K562 (cell line): ENCODE measurements around the gene TLE7. TPM values are rescaled to one million over a fixed set of nuclear protein-coding genes. Genes with fewer than 3 reads are reported as not detected.

Experiments
- ATAC-seq: fragments of 200-7000 bp; cut with Tn5 transposase; 3 replicates; pipeline ENCODE4 v1.9.1; 2020; ENCODE audit warnings: moderate library complexity
- BruUV-seq: library from RNA; stranded (reverse); fragments of 400-500 nt; replicated peaks from 2 replicates; lab custom pipeline; 2021; lab: Mats Ljungman, UMichigan
- CTCF ChIA-PET: fragments of 300-600 bp; formaldehyde crosslinking; extraction: SDS; loops from one replicate; lab custom pipeline; 2021; ENCODE audit warnings: low intra/inter-chr PET ratio; lab: Yijun Ruan, JAX
- POLR2A ChIA-PET: fragments of 300-600, 350-650 bp; sonication (Branson Sonifier 250); formaldehyde crosslinking; extraction: SDS; loops from one replicate; lab custom pipeline; 2021; ENCODE audit warnings: antibody characterized with exemption, inconsistent platforms; lab: Yijun Ruan, JAX
- DNase-seq, 4 experiments: peaks; one replicate each; pipeline versions ENCODE4 v3.0.0 to v3.0.0-alpha.2; 2011 to 2018; ENCODE audit warnings: low spot score in 3 of 4, mixed read lengths in 3 of 4; ENCODE audit errors: extremely low read depth in 1 of 4
- FAIRE-seq: peaks from 2 replicates; lab custom pipeline; 2011; peaks lifted over from hg19 to GRCh38; lab: Jason Lieb, UNC
- H2AFZ ChIP-seq: 2 replicates; pipeline ENCODE4 v1.6.0; 2011; ENCODE audit warnings: low read depth, low read length, control low read depth, inconsistent platforms
- H3K27ac ChIP-seq: fragments of 200-600 bp; 3 replicates; pipeline ENCODE4 v1.8.0; 2011; ENCODE audit warnings: low read depth, mild to moderate bottlenecking, control low read depth, inconsistent platforms, low read length, moderate library complexity, mixed read lengths; ENCODE audit errors: extremely low read depth
- H3K27me3 ChIP-seq, 2 experiments: fragments of 300-600 bp in 1 of 2; 2 replicates in 1 of 2; 3 replicates in 1 of 2; pipeline versions ENCODE4 v1.6.0 to v1.8.0; 2011; ENCODE audit warnings: inconsistent platforms in 2 of 2, low read length in 2 of 2, mild to moderate bottlenecking in 1 of 2, mixed read lengths in 1 of 2, moderate library complexity in 1 of 2; ENCODE audit not compliant: control insufficient read depth in 2 of 2, insufficient read depth in 2 of 2
- H3K36me3 ChIP-seq: fragments of 300-600 bp; 3 replicates; pipeline ENCODE4 v1.8.0; 2011; ENCODE audit warnings: mild to moderate bottlenecking, low read length, inconsistent platforms; ENCODE audit not compliant: control insufficient read depth, insufficient read depth
- H3K4me1 ChIP-seq, 2 experiments: fragments of 200-600 bp in 1 of 2; replicated peaks in 1 of 2; 2 replicates in 1 of 2; 3 replicates in 1 of 2; pipeline versions ENCODE4 v1.5.1 to v1.8.0; 2011; ENCODE audit warnings: inconsistent platforms in 2 of 2, low read length in 2 of 2, mild to moderate bottlenecking in 1 of 2, mixed read lengths in 1 of 2, moderate library complexity in 1 of 2; ENCODE audit not compliant: control insufficient read depth in 2 of 2, insufficient read depth in 2 of 2
- H3K4me2 ChIP-seq: 2 replicates; pipeline ENCODE4 v1.6.1; 2011; ENCODE audit warnings: low read length, control low read depth, inconsistent platforms, mixed read lengths; ENCODE audit not compliant: insufficient read depth
- H3K4me3 ChIP-seq: fragments of 200-600 bp; sonication (generic), shearing (Covaris generic); 2 replicates; pipeline ENCODE4 v1.5.1; 2016; ENCODE audit warnings: control low read depth, inconsistent platforms
- H3K79me2 ChIP-seq: fragments of 200-600 bp; 3 replicates; pipeline ENCODE4 v1.8.0; 2011; ENCODE audit warnings: low read length, inconsistent platforms; ENCODE audit not compliant: control insufficient read depth, insufficient read depth
- H3K9ac ChIP-seq, 2 experiments: 2 replicates each; pipeline versions ENCODE4 v1.6.0 to v1.6.1; 2011; ENCODE audit warnings: low read depth in 2 of 2, low read length in 2 of 2, control low read depth in 1 of 2, inconsistent platforms in 1 of 2, mild to moderate bottlenecking in 1 of 2, mixed read lengths in 1 of 2; ENCODE audit not compliant: insufficient read depth in 1 of 2
- H3K9me1 ChIP-seq: one replicate; pipeline ENCODE4 v1.6.0; 2011; ENCODE audit warnings: inconsistent platforms, mild to moderate bottlenecking, low read length, moderate library complexity; ENCODE audit not compliant: control insufficient read depth, insufficient read depth
- H3K9me3 ChIP-seq: replicated peaks from 2 replicates; pipeline ENCODE4 v1.5.1; 2011; ENCODE audit warnings: low read depth, low read length, inconsistent platforms; ENCODE audit not compliant: control insufficient read depth, insufficient read depth
- H4K20me1 ChIP-seq: replicated peaks from 2 replicates; pipeline ENCODE4 v1.6.1; 2011; ENCODE audit warnings: low read length, inconsistent platforms, mixed read lengths; ENCODE audit not compliant: control insufficient read depth, insufficient read depth
- EHMT2 ChIP-seq: fragments of 450-650 bp; IDR thresholded peaks from 2 replicates; pipeline ENCODE4 v1.6.1; 2018; ENCODE audit warnings: antibody characterized with exemption
- MYBL2 ChIP-seq, 2 experiments: fragments of 450-650 bp in 1 of 2; sonication (generic) in 1 of 2; formaldehyde crosslinking in 1 of 2; IDR thresholded peaks; 2 replicates each; pipeline versions ENCODE4 v1.6.1 to v1.8.1; 2017 to 2022; ENCODE audit warnings: borderline replicate concordance in 1 of 2, inconsistent platforms in 1 of 2, low read depth in 1 of 2, mild to moderate bottlenecking in 1 of 2, missing genetic modification reagents in 1 of 2, moderate library complexity in 1 of 2
- XRCC3 ChIP-seq: fragments of 450-650 bp; IDR thresholded peaks from 2 replicates; pipeline ENCODE4 v1.6.1; 2017; ENCODE audit warnings: mild to moderate bottlenecking, moderate library complexity
- ZBTB40 ChIP-seq, 2 experiments: fragments of 450-650 bp in 1 of 2; sonication (generic) in 1 of 2; formaldehyde crosslinking in 1 of 2; IDR thresholded peaks; 2 replicates each; pipeline versions ENCODE4 v1.7.1 to v1.9.0; 2016 to 2022; ENCODE audit warnings: inconsistent platforms in 1 of 2, mild to moderate bottlenecking in 1 of 2, missing genetic modification reagents in 1 of 2
- ZNF253 ChIP-seq: fragments of 250-450 bp; sonication (Bioruptor Pico); conservative IDR thresholded peaks from 2 replicates; pipeline ENCODE4 v1.6.1; 2021; ENCODE audit warnings: mild to moderate bottlenecking
- WGBS: fragments of 100-300 bp; shearing (Covaris generic); methylation state at CpG from one replicate; pipeline ENCODE4 v1.1.6; 2016; ENCODE audit warnings: low coverage, mixed read lengths; ENCODE audit not compliant: insufficient coverage; ENCODE audit errors: missing lambda C conversion rate; 5-methylcytosine and 5-hydroxymethylcytosine counted together
- in situ Hi-C: fragments of 300-500 bp; cut with MboI; formaldehyde crosslinking; loops from 4 replicates; pipeline ENCODE4 v1.15.0; 2018; ENCODE audit warnings: inconsistent platforms, mixed read lengths
- intact Hi-C: fragments of 100-400 bp; cut with micrococcal nuclease; formaldehyde crosslinking; loops from 2 replicates; pipeline ENCODE4 v1.14.2; 2022
- polyA plus RNA-seq, 8 experiments: library from polyadenylated mRNA; depleted of rRNA in 4 of 8; stranded (reverse) in 5 of 8; unstranded in 3 of 8; fragments of >200 nt; fragmentation: Nextera tagmentation in 2 of 8; fragmentation: Illumina TruSeq in 1 of 8; extraction: Ambion mirVana in 2 of 8; extraction: Trizol in 1 of 8; gene quantifications; 2 replicates each; pipeline versions ENCODE4 v1.2.1 to v1.2.3, GENCODE V29; 2011 to 2014; ENCODE audit warnings: inconsistent platforms in 1 of 8, missing spikeins in 1 of 8
- total RNA-seq, 7 experiments: library from RNA; depleted of rRNA in 6 of 7; stranded (reverse); fragments of >200 nt in 6 of 7; fragmentation: Illumina TruSeq in 2 of 7; extraction: Trizol in 2 of 7; gene quantifications; 2 replicates each; pipeline versions ENCODE4 v1.2.1 to v1.2.3, GENCODE V29; 2011 to 2021; ENCODE audit warnings: low replicate concordance in 1 of 7

TLE7 gene
- total and polyA plus RNA-seq, 9 of the 15 experiments (the other 6 are each of a cell fraction or from before 2014, with no cell fraction given): not detected

- POLR2A ChIA-PET: no interaction called here
- H3K9me1 ChIP-seq: peaks cover 3% of the 10 kb centered on the region
- no peak overlapping the region for H2AFZ ChIP-seq
- H3K9me3 ChIP-seq: no peaks in the 10 kb centered on the region
- ATAC-seq: no peak
- no peaks in the 10 kb centered on the region for H3K79me2 ChIP-seq
- TF ChIP-seq EHMT2 (no peak), ZNF253 (no peak), XRCC3 (no peak), ZBTB40 (IDR thresholded peaks at IDR 0.05) (no peak), ZBTB40 (CRISPR knock-in tag; IDR thresholded peaks at IDR 0.05) (no peak), MYBL2 (IDR thresholded peaks at IDR 0.05; ENCODE audit: low read depth) (no peak), MYBL2 (CRISPR knock-in tag; IDR thresholded peaks at IDR 0.05; ENCODE audit: borderline replicate concordance) (no peak)
- 0 out of 2 replicates have a peak, but pooled peaks cover 5% of the 10 kb centered on the region for H4K20me1 ChIP-seq
- no peak overlapping the region for H3K4me3 ChIP-seq
- CTCF ChIA-PET: no interaction called here
- H3K27me3 ChIP-seq: peaks cover 10 to 48% of the 10 kb centered on the region in 2 experiments
- 12% methylated on average over 13 of the region's 14 CpGs for whole genome bisulfite sequencing
- DNase-seq: no peak
- H3K27ac ChIP-seq: no peak overlapping the region
- no TSS peak for BruUV-seq
- H3K36me3 ChIP-seq: no peaks in the 10 kb centered on the region
- in situ Hi-C loops: no loop called here
- H3K4me1 ChIP-seq: peaks cover 14 to 18% of the 10 kb centered on the region in 2 experiments; a peak in 4 of 5 replicates
- FAIRE-seq: no peak
- H3K9ac ChIP-seq: peak overlapping the region in 1 of 2 experiments; percentile 10; a peak in 2 of 4 replicates
- intact Hi-C loops: loop anchor here (5.0 kb wide), 1 partner anchor 66 kb away; no protein-coding TSS in a partner anchor
- peak overlapping the region; percentile 23; the same call in 1 of the 2 replicates for H3K4me2 ChIP-seq
Measured at GRCh38 chr16:71431176-71431575, 10.7 kb downstream of the TLE7 start.
